Measurements from ENCODE around the gene CDH18.

CDH18 gene, protein sequence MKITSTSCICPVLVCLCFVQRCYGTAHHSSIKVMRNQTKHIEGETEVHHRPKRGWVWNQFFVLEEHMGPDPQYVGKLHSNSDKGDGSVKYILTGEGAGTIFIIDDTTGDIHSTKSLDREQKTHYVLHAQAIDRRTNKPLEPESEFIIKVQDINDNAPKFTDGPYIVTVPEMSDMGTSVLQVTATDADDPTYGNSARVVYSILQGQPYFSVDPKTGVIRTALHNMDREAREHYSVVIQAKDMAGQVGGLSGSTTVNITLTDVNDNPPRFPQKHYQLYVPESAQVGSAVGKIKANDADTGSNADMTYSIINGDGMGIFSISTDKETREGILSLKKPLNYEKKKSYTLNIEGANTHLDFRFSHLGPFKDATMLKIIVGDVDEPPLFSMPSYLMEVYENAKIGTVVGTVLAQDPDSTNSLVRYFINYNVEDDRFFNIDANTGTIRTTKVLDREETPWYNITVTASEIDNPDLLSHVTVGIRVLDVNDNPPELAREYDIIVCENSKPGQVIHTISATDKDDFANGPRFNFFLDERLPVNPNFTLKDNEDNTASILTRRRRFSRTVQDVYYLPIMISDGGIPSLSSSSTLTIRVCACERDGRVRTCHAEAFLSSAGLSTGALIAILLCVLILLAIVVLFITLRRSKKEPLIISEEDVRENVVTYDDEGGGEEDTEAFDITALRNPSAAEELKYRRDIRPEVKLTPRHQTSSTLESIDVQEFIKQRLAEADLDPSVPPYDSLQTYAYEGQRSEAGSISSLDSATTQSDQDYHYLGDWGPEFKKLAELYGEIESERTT

DNA sequence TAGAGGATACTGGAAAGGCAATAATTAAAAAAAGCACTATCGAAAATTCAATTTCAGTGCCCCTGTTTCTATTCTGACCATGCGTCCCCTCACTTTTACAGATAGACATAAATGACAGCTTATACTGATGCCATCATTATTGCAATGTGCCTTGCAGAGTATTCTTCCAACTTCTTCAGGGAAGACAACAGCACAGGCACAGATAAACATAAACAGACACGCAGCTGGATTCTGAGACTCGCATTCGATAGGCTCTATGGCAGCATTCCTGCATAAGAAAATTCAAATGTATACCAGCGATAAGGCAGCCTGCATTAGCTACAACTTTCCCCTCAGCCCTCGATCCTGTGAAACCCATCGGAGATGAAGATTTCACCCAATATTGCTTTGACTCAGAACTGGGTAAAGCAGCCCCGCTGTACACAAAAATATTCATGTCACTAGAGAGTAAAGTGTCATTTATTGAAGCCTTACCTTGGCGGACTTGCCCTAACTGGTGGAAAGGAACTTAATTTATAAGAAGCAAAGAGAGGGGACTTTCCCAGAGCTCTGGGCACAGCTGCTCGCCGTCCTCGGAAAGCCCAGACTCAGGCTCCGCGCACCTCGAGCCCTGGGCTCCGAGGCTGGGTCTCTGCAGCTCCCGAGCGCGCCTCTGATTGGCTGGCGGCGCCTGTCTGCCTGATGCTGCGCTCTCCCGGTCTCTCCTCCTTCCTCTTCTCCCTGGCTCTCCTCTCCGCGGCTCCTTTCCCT lies at the start of gene CDH18:
TSS of gene CDH18 (minus strand) at position 589 of the 750 bp plus-strand sequence. CDS start 149,214 bp downstream, outside the sequence.
- DNase-seq: no peak

DNA sequence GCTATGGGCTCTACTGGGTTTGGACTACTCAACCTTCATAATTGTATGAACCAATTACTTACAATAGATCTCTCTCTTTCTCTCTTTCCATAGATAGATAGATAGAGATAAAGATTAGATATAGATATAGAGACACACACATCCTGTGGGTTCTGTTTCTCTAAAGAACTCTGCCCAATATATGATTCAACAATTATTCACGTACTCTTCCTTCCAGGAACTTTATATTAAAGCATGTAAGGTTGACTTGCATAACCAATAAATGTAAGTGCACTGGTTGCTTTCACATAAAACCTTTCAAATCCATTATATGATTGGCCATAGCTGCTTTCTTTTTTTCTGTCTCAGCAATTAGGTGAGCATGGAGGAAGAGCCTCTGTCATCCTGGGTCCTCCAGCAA lies 46.7 kb upstream of the CDH18 start:
- DNase-seq: no peak

DNA sequence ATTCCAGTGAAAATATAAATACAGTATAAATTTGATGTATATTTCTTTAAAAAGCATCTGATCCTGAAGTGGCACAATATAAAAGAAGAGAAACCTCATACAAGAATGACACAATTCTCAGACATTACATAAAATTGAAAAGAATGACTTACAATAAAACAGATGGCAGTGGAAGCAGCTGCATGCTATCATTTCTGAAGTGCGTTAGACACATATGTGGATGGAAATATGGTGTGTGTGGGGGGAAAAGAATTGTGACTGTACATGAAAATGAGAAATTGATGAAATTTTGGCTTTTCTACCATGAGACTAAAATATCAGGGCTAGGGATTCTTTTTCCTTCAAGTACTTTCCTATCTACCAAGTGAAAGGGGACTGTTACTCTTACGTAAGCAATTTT lies 45.9 kb upstream of the CDH18 start:
- DNase-seq: no peak

DNA sequence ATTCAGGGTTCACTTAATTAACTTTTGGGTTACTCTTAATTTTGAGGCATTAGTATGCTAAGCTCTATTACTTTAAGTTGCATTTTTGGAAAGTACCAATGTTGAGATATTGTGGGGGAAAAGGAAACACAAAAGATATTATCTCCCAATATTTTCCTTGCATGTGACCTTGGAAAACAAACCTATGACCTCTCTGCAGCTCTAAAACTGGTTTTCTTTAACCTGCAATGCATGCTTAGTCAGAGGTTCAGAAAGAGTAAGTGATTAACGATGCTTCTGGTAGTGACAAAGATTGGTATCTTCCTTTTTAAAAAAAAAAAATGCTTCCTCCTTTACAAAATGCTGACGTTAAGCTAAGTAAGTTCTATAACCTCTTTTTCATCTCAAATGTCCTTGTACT lies 44.9 kb upstream of the CDH18 start:
- DNase-seq: no peak

DNA sequence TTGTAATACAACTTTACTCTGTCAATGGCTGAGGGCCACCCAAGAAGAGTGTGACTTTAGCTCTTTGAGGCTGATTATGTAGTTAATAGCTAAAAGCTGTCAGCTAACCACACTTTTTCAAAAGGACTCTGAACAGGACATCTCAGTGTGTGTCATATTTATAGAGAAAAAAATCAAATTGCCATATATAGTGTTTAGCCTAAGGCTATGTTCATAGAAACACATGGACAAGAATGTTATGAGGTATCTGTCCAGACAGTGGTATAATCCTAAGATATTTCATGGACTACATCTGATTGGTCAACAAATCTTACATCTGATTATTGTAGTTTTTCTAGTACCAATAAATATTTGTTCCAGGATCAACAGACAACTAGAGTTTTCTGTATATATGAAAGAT lies 42.1 kb upstream of the CDH18 start:
- no peak for DNase-seq

DNA sequence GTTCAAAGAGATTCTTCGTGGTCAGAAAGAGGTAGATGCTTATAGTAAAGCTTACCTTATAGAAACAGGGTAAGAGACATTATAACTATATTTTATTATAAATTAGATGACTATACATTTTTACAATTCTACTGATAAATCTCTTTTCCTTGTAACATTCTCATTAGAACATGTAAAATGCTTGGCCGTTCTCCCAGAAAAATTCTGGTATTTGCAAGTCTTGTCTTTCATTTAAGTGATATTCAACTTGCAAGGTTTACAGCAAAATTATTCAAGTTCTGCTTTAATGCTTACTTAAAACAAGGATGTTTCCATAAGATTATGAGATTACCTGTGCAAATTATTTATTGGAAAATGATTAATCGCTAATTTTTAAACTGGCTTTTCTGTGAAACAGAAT lies 41.3 kb upstream of the CDH18 start:
- DNase-seq: no peak

DNA sequence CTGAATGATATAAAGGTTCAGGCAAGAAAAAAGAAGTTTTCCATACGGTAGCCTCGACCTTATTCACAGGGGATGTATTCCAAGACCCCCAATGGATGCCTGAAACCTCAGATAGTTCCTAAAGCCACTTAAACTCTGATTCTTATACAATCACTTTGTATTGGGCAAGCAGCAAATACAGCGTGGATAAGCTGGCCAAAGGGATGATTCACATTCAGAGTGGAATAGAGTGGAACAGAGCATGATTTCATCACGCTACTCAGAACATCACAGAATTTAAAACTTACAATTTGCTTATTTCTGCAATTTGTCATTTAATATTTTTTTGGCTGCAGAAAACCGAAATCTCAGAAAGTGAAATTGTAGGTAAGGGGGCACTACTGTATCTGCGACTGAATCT lies 40.5 kb upstream of the CDH18 start:
- no peak for DNase-seq

- DNase-seq: no peak
Measured at GRCh38 chr5:20023686-20024180, 35.7 kb upstream of the CDH18 start.

DNA sequence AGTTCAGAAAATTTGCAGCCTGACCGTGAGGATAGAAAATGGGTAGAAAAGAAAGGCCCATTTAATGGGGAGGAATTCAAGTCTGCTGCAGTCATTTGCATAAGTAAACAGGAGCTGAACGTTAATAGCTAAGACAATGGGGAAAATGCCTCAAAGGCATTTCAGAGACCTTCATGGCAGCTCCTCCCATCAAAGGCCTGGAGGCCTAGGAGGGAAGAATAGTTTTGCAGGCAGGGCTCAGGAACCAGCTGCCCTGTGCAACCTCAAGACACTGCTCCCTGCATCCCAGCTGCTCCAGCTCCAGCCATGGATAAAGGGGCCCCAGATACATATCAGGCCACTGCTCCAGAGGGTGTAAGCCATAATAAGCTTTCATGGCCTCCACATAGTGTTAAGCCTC lies 32.2 kb upstream of the CDH18 start:
- DNase-seq: no peak

DNA sequence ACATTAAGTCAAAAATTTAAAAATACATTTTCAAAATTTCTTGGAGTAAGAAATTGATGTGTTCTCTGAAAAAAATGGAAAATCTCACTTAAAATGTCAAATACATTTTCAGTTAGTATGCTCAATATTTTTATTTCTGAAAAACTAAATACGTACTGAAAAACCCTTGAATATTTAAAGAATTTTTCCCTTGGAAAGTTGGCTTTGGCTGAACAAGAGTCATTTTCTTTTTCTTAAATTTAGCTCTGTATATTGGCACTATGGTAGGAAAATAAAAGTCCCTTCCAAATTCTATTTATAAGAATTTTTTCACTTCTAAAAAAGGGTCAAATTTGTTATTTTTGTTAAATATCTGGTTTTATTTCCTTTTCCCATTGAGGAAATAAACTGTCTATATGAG lies 29.0 kb upstream of the CDH18 start:
- no peak for DNase-seq

DNA sequence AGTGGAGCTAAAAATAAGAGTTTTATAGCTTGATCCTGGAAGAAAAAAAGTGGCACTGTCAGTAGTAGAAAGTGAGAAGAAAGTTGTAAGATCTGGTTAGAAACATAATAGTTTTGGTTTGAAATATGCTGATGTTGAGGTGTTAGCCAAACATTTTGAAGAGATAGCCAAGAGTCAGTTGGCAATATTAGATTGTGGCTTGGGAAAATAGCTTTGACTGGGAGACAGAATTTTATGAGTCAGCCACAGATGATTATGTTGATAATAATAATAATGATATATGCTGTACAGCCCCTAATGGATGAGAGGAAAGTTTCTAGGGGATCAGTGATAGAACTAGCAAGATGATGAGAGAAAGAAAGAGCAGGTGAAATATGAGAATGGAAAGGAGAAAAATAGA lies 12.4 kb upstream of the CDH18 start:
- DNase-seq: no peak

DNA sequence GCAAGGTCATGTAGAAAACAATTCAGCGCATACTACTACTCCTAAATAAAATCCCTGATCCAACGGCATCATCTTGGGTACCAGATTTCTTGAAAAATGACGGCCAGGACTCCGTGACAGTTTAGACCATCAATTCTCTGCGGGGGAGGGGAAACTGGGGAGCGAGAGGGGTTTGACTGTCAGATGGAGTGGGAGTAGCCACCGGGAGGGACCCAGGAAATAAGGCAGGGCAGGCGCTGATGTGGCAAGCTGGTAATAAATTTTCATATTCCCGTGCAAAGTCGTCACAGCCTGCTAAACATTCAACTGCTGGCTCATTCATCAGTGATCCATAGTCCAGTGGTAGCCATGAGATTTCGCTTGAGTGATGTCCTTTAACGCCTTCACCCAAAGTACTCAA lies 457 bp upstream of the CDH18 start:
- no peak for DNase-seq

- no peak for DNase-seq
Measured at GRCh38 chr5:19986806-19987205, 1.2 kb downstream of the CDH18 start.

DNA sequence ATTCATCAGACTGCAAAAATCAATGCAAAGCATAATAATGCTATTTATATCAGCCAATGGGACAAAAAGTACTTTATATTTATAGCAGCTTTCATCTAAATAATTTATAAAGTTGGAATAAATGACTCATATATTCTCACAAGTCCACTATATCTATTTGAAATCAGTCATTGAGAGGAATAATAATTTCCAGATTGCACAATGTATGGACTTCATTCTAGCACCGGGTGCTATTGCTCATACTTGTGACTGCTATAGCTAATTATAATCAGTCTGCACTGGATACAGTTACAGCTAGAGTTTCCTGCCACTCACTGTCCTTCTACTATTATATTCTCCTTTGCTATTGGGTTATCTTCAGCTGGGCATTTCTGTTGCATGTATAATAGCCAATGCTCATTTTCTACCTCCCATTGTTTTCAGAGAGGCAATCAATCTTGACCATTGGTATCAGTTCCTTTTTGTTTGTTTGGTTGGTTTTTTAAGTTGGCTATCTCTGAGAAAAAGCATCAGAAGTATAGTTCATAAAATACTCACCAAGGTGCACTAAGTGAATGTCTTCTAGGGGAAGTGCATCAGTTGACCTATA lies 1.9 kb downstream of the CDH18 start:
- DNase-seq: no peak

GRCh38 chr5:19978476-19978875 lies 9.5 kb downstream of the CDH18 start:
- DNase-seq: no peak

- no peak for DNase-seq
Measured at GRCh38 chr5:19977099-19977498, 10.9 kb downstream of the CDH18 start.

- no peak for DNase-seq
Measured at GRCh38 chr5:19975795-19976194, 12.2 kb downstream of the CDH18 start.

GRCh38 chr5:19960451-19960850 lies 27.5 kb downstream of the CDH18 start:
- no peak for DNase-seq

DNA sequence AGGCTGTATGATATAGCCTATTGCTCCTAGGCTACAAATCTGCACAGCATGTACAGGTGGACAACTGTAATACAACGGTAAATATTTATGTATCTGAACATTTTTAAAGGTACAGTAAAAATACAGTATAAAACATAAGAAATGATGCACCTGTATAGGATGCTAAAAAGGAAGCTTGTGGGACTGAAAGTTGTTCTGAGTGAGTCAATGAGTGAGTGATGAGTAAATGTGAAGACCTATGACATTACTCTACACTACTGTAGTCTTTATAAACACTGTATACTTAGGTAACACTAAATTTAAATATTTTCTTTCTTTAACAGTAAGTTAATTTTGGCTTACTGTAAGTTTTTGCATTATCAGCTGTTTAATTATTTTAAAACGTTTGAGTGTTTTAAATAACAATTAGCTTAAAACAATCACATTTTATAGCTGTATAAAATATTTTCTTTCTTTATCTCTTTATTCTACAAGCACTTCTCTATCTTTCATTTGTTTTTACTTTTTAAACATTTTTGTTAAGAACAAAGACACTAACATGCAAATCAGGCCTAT lies 28.1 kb downstream of the CDH18 start:
- DNase-seq: no peak

DNA sequence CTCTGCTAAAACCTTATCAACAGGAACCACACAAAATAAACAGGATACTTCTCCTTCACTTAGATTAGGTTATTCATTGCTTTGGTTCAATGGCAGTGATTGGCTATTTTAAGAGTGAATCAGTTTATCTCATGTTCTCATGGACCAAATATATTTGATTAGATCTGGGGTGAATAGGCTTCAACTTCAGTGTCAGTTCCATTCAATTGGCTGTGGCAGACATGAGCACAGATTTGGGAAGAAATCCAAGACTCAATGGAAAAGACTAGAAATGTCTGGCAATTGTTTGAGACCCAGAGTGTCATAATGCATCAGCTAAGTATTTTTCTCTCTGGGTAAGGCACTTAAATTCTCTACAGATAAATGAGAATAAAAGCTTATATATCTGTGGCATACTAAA lies 37.1 kb downstream of the CDH18 start:
- DNase-seq: no peak

- no peak for DNase-seq
Measured at GRCh38 chr5:19940192-19940591, 47.8 kb downstream of the CDH18 start.

GRCh38 chr5:19930451-19930850 lies 57.5 kb downstream of the CDH18 start:
- DNase-seq: no peak
